H9 (cell line): ENCODE data around the gene SCN8A. TPM values are rescaled to one million over a fixed set of nuclear protein-coding genes. Genes with fewer than 3 reads are reported as not detected.

ENCODE experiments used
- DNase-seq: peaks from one replicate; pipeline ENCODE4 v3.0.0-alpha.2; 2017
- H2AFZ ChIP-seq: one replicate; pipeline ENCODE4 v1.6.1; 2013; ENCODE audit warnings: mild to moderate bottlenecking, low read length, control low read depth, moderate library complexity
- H2AK5ac ChIP-seq: 2 replicates; pipeline ENCODE4 v1.6.1; 2013; ENCODE audit warnings: low read length, control low read depth, mixed read lengths; ENCODE audit not compliant: insufficient read length
- H2BK120ac ChIP-seq: one replicate; pipeline ENCODE4 v1.6.1; 2013; ENCODE audit warnings: low read depth, mild to moderate bottlenecking, low read length, control low read depth, inconsistent platforms; ENCODE audit not compliant: poor library complexity, severe bottlenecking
- H2BK12ac ChIP-seq: 2 replicates; pipeline ENCODE4 v1.6.1; 2013; ENCODE audit warnings: low read length, control low read depth, mixed read lengths, low read depth; ENCODE audit not compliant: insufficient read length
- H2BK15ac ChIP-seq: 2 replicates; pipeline ENCODE4 v1.6.1; 2013; ENCODE audit warnings: low read depth, low read length, control low read depth
- H2BK20ac ChIP-seq: one replicate; pipeline ENCODE4 v1.6.1; 2013; ENCODE audit warnings: low read depth, mild to moderate bottlenecking, low read length, control low read depth, inconsistent platforms; ENCODE audit not compliant: poor library complexity, severe bottlenecking
- H2BK5ac ChIP-seq: 2 replicates; pipeline ENCODE4 v1.6.1; 2013; ENCODE audit warnings: low read length, control low read depth, mixed read lengths; ENCODE audit not compliant: insufficient read length
- H3K14ac ChIP-seq: 2 replicates; pipeline ENCODE4 v1.6.1; 2013; ENCODE audit warnings: low read length, control low read depth; ENCODE audit not compliant: insufficient read depth
- H3K18ac ChIP-seq: 2 replicates; pipeline ENCODE4 v1.6.1; 2013; ENCODE audit warnings: low read depth, mild to moderate bottlenecking, mixed read lengths, low read length, control low read depth; ENCODE audit not compliant: insufficient read length
- H3K23ac ChIP-seq: 2 replicates; pipeline ENCODE4 v1.6.1; 2013; ENCODE audit warnings: low read length, control low read depth, mixed read lengths, low read depth; ENCODE audit not compliant: insufficient read length
- H3K23me2 ChIP-seq: 2 replicates; pipeline ENCODE4 v1.6.1; 2013; ENCODE audit warnings: low read depth, mild to moderate bottlenecking, mixed read lengths, low read length, control low read depth; ENCODE audit not compliant: insufficient read length, poor library complexity, severe bottlenecking
- H3K27ac ChIP-seq: 2 replicates; pipeline ENCODE4 v1.5.1; 2013; ENCODE audit warnings: low read length, control low read depth, mixed read lengths, low read depth; ENCODE audit not compliant: insufficient read length
- H3K27me3 ChIP-seq: 2 replicates; pipeline ENCODE4 v1.6.1; 2013; ENCODE audit warnings: low read length, control low read depth, inconsistent platforms; ENCODE audit not compliant: insufficient read depth
- H3K4ac ChIP-seq: 2 replicates; pipeline ENCODE4 v1.6.1; 2013; ENCODE audit warnings: low read depth, mild to moderate bottlenecking, control low read depth, inconsistent platforms, low read length, moderate library complexity
- H3K4me1 ChIP-seq: 2 replicates; pipeline ENCODE4 v1.6.1; 2013; ENCODE audit warnings: low read length, control low read depth, inconsistent platforms; ENCODE audit not compliant: insufficient read depth
- H3K4me2 ChIP-seq: 2 replicates; pipeline ENCODE4 v1.6.1; 2013; ENCODE audit warnings: low read length, control low read depth, mixed read lengths; ENCODE audit not compliant: insufficient read length, insufficient read depth
- H3K56ac ChIP-seq: 2 replicates; pipeline ENCODE4 v1.6.1; 2013; ENCODE audit warnings: low read depth, mild to moderate bottlenecking, mixed read lengths, low read length, control low read depth; ENCODE audit not compliant: insufficient read length
- H3K79me1 ChIP-seq: 2 replicates; pipeline ENCODE4 v1.6.1; 2013; ENCODE audit warnings: low read depth, mild to moderate bottlenecking, moderate library complexity, low read length, control low read depth, inconsistent platforms; ENCODE audit not compliant: insufficient read depth, poor library complexity, severe bottlenecking
- H3K79me2 ChIP-seq: 2 replicates; pipeline ENCODE4 v1.6.1; 2013; ENCODE audit warnings: low read length, control low read depth, inconsistent platforms; ENCODE audit not compliant: insufficient read depth
- H3K9ac ChIP-seq: 2 replicates; pipeline ENCODE4 v1.6.1; 2013; ENCODE audit warnings: low read length, control low read depth, mixed read lengths; ENCODE audit not compliant: insufficient read length; ENCODE audit errors: extremely low read depth
- H3K9me3 ChIP-seq: one replicate; pipeline ENCODE4 v1.6.1; 2013; ENCODE audit warnings: low read depth, low read length, inconsistent platforms; ENCODE audit not compliant: control insufficient read depth
- H3T11ph ChIP-seq: one replicate; pipeline ENCODE4 v1.6.1; 2013; ENCODE audit warnings: mild to moderate bottlenecking, low read length, control low read depth, inconsistent platforms
- H4K20me1 ChIP-seq: one replicate; pipeline ENCODE4 v1.6.1; 2013; ENCODE audit not compliant: control insufficient read depth, insufficient read length, insufficient read depth
- H4K5ac ChIP-seq: 2 replicates; pipeline ENCODE4 v1.6.1; 2013; ENCODE audit warnings: low read depth, mild to moderate bottlenecking, mixed read lengths, low read length, control low read depth; ENCODE audit not compliant: insufficient read length
- H4K8ac ChIP-seq: replicated peaks from 2 replicates; pipeline ENCODE4 v1.6.1; 2013; ENCODE audit warnings: low read length, control low read depth, mixed read lengths, low read depth; ENCODE audit not compliant: insufficient read length
- H4K91ac ChIP-seq: 2 replicates; pipeline ENCODE4 v1.6.1; 2013; ENCODE audit warnings: low read depth, mild to moderate bottlenecking, moderate library complexity, mixed read lengths, low read length, control low read depth; ENCODE audit not compliant: insufficient read length
- H3K27ac Mint-ChIP-seq, 3 experiments: 2 replicates in 2 of 3; 3 replicates in 1 of 3; pipeline ENCODE4 v1.8.0; 2020 to 2021; ENCODE audit warnings: mixed read lengths in 3 of 3, mild to moderate bottlenecking in 1 of 3, moderate library complexity in 1 of 3
- H3K27me3 Mint-ChIP-seq: 2 replicates; pipeline ENCODE4 v1.8.0; 2021; ENCODE audit warnings: low read depth, mild to moderate bottlenecking, moderate library complexity, mixed read lengths
- H3K36me3 Mint-ChIP-seq, 3 experiments: 2 replicates in 2 of 3; 3 replicates in 1 of 3; pipeline ENCODE4 v1.8.0; 2020 to 2021; ENCODE audit warnings: low read depth in 3 of 3, mixed read lengths in 3 of 3; ENCODE audit not compliant: insufficient read depth in 1 of 3
- H3K4me1 Mint-ChIP-seq, 2 experiments: 2 replicates each; pipeline ENCODE4 v1.8.0; 2020; ENCODE audit warnings: mixed read lengths in 2 of 2
- H3K4me3 Mint-ChIP-seq, 2 experiments: 2 replicates in 1 of 2; 3 replicates in 1 of 2; pipeline ENCODE4 v1.8.0; 2020 to 2021; ENCODE audit warnings: mild to moderate bottlenecking in 2 of 2, mixed read lengths in 2 of 2, moderate library complexity in 1 of 2
- H3K9me3 Mint-ChIP-seq, 2 experiments: 2 replicates in 1 of 2; 3 replicates in 1 of 2; pipeline ENCODE4 v1.8.0; 2020; ENCODE audit warnings: mild to moderate bottlenecking in 2 of 2, mixed read lengths in 2 of 2, moderate library complexity in 1 of 2
- CTCF ChIP-seq: fragments of 200-600 bp; sonication (generic); conservative IDR thresholded peaks from 3 replicates; pipeline ENCODE4 v1.8.0; 2021; ENCODE audit warnings: antibody characterized with exemption, mild to moderate bottlenecking
- WGBS: extraction: QIAGEN DNeasy Blood & Tissue Kit; methylation state at CpG from one replicate; pipeline ENCODE4 v1.1.7; 2013; ENCODE audit warnings: missing lambda C conversion rate, low lambda C conversion rate, mixed read lengths; ENCODE audit not compliant: insufficient read length; ENCODE audit errors: extremely low coverage; 5-methylcytosine and 5-hydroxymethylcytosine counted together
- total RNA-seq: library from RNA; stranded (reverse); gene quantifications from 2 replicates; pipeline ENCODE4 v1.2.1, GENCODE V29; 2021

SCN8A gene
- total RNA-seq, 1 experiment from 2014 or later = 15.2 TPM

DNA sequence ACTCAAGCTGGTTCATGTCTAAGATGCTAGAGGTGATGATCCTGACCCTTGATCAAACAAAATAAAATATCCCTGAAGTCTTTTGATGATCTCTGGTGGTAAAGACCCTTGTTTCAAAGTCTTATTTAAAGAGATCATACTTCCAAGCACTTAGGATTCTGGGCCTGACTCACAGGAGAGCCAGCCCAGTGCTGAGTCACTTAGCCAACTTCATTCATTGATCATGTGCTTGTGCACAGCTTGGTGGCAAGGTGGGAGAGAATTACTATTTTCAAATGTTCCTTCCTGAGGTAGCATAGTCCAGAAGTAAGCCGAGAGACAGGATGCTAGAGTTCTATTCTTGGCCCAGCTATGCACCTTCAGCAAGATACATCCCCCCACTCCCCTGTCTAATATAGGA is 40.6 kb downstream of the SCN8A start:
- Histone ChIP-seq H3K14ac (no peak overlapping the region), H3K27ac (no peak overlapping the region), H2AFZ (no peak overlapping the region), H4K20me1 (no peaks in the 10 kb centered on the region), H4K5ac (no peak overlapping the region), H2BK120ac (no peak overlapping the region), H2BK15ac (no peak overlapping the region), H2BK12ac (no peak overlapping the region), H3K4me2 (no peak overlapping the region), H3K9me3 (no peaks in the 10 kb centered on the region), H3K4ac (no peak overlapping the region), H3K4me1 (peaks cover 8% of the 10 kb centered on the region; the same call in 1 of the 2 replicates), H4K91ac (no peak overlapping the region), H2AK5ac (no peak overlapping the region), H3K18ac (no peak overlapping the region), H4K8ac (no peak overlapping the region), H3K9ac (no peak overlapping the region), H3K79me2 (peaks cover 9% of the 10 kb centered on the region; the same call in 1 of the 2 replicates), H3K23me2 (no peaks in the 10 kb centered on the region), H3K23ac (no peak overlapping the region), H3K56ac (no peak overlapping the region), H3K79me1 (no peaks in the 10 kb centered on the region), H3T11ph (no peak overlapping the region), H3K27me3 (no peaks in the 10 kb centered on the region), H2BK5ac (no peak overlapping the region), H2BK20ac (no peak overlapping the region)
- Mint-ChIP-seq H3K4me3 (no peak overlapping the region), H3K36me3 (peaks cover 2 to 14% (median 3%) of the 10 kb centered on the region in 3 experiments; a peak in 3 of 7 replicates), H3K9me3 (peaks cover 3 to 4% of the 10 kb centered on the region in 2 experiments; a peak in 3 of 5 replicates), H3K27ac (no peak overlapping the region; a peak in 1 of 7 replicates), H3K27me3 (no peaks in the 10 kb centered on the region; the same call in 1 of the 2 replicates), H3K4me1 (peaks cover 40% of the 10 kb centered on the region in 2 experiments)
- no peak for DNase-seq
- WGBS = no CpG with 5 or more reads among the region's 1 CpG
- TF ChIP-seq CTCF = no peak
